GM19328 (cell line): ENCODE results near the gene BANP.
"Not testable (repeated sequence)": the region's sequence is repeated elsewhere in the genome, so short reads cannot be mapped to it uniquely, and the experiment has no call there.

ENCODE experiments used
- ATAC-seq: cut with Tn5 transposase; IDR thresholded peaks from one replicate; pipeline ENCODE4 v1.9.1; 2021; ENCODE audit warnings: mild to moderate bottlenecking, moderate library complexity; ENCODE audit not compliant: unreplicated experiment

The BANP gene

DNA sequence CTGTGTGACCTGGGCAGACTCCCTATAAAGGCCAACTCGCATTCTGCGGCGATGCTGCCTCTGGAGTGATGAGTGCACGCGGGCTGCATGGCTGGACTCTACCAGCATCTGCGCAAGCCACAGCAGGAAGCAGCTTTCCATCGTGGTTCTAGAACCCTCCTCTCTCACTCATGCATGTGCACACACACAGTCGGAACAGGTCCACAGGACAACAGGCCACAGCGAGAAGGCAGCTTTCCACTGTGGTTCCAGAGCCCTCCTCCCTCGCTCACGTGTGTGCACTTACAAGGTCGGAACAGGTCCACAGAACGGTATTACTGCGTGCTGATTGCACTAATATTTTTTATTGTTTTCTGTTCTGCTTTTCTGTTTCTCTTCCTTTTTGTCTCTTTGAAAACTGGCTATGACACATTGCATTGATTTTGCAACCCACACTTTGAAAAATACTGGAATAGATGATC is 92.9 kb downstream of the BANP start:
- ATAC-seq, result not testable (repeated sequence)

DNA sequence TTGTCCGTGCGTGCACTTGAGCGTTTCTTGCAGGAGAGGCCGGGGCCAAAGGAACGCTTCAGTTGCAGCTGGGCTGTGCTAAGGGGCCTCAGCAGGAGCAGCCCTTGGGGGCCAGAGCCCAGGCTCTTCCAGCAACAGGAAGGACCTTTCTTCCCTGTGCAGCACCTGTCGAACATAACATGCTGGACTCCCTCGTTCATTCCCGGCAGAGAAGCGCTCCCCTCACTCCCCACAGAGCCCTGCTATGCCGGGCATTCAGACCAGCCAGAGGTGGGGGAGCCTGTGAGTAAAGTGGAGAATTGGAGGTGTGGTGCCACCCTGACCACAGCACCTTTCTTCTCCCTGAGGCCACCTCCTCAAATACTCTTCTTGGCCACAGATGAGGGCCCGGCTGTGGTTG is 94.1 kb downstream of the BANP start:
- ATAC-seq, result not testable (repeated sequence)

DNA sequence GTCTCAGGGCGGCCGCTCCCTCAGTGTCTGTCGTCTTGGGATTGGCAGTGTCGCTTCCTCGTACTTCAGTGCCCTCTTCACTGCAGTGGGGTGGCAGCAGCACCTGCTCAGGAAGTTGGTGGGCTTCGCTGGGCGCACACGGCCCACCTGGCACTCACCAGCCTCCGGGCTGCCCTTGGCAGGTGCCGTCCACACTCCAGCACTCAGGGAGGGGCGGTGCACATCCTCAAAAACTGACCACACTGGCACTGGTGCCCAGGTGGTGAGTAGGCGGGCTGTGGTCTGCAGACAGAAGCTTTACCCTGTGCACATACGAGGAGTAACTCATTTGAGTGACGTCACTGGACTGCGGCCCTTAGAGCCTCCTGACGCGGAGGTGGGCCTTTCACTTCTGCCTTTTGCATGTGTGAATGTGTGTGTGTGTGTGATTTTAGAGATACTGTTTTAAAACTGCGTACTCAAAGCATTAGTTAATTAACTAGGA is 94.6 kb downstream of the BANP start:
- ATAC-seq, result peak; percentile 56

DNA sequence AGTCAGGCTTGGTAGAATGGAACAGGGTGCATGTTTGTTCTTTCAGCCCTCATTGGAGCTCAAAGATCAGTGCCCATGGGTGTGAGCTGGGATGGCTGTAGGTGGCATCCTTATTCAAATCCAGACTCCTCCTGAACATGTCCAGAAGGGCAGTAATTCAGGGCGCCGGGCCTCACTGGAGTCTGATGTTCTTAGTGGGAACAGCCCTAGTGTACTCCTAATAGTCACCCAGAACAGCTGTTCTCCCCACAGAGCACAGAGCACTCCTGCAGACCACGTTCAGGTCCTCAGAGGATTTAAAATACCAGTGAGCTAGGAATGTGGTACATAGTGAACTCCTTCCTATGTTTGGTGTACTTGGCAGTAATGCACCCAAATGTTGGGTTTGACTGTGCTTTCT is 96.2 kb downstream of the BANP start:
- ATAC-seq, result no peak

DNA sequence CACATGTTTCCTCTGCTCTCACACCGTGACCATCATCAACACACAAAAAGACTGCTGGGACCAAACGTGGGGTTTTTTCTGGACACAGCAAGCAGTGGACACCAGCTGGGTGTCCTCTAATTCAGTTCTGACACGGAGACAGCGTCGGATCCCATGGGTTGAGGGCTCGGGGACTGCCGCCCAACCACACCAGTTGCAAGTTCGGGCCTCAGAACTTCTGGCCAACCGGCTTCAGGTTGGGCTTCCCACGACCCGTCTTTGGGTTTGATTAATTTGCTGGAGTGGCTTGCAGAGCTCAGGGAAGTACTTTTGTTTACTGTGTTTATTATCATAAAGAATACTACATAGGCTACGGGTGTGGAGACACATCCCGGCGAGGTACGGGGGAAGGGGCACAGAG is 97.8 kb downstream of the BANP start:
- ATAC-seq, result no peak

DNA sequence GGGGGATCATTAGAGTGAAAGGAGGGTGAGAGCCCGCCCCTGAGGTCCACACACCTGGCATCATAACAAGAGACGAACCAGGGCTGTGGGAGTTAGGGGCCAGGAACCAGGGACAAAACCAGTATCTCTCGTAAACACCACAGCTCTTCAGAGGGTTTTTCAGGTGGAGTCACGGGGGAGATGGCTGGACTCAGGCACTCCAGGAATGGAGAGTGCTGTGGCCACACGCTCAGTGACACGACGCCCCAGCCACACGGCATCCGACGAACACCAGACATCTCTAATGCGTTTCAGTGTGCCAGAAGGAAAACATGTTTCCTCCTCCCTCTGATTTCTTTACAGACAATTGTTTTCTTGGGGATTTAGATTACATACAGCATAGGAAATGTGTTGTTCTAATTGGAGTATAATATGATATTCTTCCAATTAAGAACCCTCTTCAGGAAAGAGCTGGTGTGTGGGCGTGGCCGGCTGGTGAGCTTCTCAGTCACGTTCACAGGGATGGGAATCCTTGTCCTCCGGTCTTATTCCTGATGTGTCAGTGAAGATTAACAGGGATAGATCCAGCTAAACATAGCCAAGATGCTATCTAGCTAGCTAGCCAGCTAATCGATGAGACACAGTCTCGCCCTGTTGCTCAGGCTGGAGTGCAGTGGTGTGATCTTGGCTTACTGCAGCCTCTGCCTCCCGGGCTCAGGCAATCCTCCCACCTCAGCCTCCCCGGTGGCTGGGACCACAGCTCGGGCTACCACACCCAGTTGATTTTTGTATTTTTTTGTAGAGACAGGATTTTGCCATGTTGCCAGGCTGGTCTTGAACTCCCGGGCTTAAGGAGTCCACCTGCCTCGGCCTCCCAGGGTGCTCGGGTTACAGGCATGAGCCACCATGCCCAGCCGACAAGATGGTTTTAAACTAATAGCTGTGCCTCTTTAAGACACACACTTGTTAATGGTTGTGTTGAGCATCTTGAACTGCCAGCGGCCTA is 98.6 kb downstream of the BANP start:
- no peak for ATAC-seq

DNA sequence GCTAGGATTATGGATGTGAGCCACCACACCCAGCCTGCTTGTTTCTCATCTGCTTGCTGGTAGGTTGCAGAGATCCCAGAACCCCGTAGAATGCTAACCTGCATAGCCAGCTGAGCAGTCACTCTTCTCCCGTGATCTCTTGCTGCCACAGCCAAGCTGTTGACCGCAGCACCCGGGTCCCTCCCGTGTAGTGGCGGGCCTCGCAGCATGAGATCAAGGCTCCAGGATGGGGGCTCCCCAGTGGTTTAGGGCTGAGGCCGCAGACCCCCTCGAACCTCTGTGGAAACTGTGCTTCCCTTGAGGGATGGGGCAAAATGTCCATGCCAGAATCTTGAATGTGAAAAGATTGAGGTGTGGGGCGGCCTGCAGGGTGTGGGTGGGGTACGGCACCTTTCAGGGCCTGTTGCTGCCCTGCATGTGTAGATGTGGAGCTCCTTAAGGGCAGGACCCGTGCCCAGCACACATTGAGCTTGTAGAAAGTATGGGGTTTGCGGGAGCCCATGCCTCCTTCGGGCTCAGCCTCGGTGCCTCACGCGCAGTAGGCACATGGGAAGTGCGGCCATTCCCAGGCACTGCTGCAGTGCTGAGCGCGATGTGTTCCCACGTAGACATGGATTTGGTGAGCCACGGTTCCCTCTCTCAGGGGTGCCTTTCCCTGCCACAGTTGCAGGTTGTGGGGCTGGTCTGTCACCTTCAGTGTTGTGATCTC is 99.9 kb downstream of the BANP start:
- no peak for ATAC-seq

DNA sequence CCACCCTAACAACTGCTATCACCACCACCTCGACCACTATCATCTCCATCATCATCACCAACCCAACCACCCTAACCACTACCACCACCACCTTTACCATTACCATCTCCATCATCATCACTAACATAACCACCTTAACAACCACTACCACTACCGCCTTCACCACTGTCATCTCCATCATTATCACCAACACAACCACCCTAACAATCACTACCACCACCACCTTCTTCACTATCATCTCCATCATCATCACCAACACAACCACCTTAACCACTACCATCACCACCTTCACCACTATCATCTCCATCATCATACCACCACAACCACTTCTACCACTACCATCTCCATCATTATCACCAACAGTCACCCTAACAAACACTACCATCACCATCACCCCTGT is 101.4 kb downstream of the BANP start:
- no peak for ATAC-seq

DNA sequence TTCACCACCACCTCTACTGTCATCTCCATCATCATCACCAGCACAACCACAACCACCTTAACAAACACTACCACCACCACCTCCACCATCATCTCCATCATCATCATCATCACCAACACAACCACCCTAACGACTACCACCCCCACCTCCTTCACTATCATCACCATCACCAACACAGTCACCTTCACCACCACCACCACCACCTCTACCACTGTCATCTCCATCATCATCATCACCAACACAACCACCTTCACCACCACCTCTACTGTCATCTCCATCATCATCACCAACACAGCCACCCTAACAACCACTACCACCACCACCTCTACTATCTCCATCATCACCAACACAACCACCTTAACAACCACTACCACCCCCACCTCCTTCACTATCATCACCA is 102.2 kb downstream of the BANP start:
- not testable (repeated sequence) for ATAC-seq

DNA sequence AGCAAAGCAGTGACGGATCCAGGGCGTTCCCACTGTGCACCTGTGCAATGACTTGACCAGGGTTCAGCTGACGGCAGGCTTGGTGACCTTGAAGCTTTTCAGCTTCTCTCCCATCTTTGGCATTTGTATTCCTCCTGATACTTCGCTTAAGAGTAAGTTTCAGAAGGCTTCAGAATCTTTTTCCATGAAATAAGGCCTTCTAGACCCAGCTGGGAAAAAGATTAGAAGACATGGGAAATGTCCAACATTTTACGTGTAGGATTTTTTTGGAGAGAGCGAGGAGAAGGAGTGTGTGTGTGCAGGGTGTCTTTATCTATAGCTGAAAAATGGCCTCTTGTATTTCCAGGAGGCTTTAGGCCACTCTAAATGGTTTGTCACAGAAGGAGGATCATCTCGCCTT is 104.1 kb downstream of the BANP start:
- no peak for ATAC-seq

DNA sequence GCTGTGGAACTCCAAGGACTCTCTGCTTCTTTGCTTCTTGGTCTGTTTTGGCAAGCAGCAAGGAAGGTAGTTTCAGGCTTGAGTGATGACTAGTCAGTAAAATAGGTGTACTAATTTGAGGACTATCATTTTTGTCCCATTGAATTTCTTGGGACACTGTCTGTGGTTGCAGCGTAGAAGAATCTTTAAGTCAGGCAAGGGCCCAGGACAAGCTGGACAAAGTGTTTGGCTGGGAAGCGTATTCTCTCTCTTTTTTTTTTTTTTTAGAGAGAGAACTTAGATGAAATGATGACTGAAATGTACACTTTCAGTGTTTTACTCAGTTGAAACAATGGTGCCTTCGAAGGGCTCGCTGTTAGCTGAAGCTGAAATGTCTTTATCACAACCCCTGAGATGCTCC is 105.0 kb downstream of the BANP start:
- ATAC-seq, result no peak

DNA sequence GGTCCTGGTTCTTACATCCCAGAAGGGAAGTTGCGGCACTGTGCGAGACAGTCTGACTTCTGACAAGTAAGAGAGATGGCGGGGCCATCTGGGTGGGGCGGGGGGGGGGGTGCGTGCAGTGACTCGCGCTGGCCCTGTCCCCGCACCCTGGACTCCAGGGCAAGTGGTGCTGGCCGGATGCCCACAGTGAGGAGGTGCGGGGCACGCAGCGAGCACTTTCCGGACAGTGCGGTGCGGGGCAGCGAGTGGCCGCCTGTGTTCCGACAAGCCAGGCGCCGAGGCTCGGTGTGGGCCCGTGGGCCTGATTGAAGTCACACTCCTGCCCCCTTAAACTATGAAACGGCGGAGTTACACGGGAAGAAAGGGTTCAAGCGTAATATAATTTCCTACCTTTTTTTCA is 106.4 kb downstream of the BANP start:
- ATAC-seq, result no peak

DNA sequence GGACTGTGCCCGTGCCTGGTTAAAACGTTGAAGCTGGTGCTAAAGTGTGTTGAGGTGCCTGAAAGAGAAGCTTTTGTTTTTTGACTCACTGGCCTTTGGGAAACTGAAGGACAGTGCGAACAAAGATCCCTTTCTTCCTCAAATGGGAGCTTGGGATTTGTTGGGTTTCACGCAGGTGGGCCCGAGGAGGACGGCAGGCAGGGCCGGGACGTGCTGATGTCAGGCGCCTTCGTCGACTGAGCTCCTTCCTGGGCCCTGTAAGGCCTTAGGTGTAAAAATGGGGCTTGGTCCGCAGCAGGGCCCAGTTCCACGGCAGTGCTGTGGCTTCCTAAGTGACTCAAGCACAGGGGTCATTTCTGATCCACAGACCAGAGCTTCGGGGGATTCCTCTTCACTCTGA is 106.9 kb downstream of the BANP start:
- ATAC-seq, result no peak

DNA sequence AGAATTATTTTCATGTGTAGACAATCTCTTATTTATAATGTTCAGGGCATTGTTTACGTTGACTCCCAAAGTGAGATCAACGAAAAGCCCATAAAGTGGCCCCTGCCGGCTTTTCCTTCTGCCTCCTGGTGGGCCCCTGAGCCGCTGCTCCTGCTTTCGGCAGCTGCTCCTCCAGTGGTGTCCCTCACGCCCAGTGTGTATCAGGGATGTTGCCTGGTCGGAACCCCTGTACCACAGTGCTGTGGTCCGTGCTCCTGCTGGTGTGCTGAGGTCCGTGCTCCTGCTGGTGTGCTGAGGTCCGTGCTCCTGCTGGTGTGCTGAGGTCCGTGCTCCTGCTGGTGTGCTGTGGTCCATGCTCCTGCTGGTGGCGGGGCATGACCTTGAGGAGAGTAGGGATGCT is 107.6 kb downstream of the BANP start:
- no peak for ATAC-seq

DNA sequence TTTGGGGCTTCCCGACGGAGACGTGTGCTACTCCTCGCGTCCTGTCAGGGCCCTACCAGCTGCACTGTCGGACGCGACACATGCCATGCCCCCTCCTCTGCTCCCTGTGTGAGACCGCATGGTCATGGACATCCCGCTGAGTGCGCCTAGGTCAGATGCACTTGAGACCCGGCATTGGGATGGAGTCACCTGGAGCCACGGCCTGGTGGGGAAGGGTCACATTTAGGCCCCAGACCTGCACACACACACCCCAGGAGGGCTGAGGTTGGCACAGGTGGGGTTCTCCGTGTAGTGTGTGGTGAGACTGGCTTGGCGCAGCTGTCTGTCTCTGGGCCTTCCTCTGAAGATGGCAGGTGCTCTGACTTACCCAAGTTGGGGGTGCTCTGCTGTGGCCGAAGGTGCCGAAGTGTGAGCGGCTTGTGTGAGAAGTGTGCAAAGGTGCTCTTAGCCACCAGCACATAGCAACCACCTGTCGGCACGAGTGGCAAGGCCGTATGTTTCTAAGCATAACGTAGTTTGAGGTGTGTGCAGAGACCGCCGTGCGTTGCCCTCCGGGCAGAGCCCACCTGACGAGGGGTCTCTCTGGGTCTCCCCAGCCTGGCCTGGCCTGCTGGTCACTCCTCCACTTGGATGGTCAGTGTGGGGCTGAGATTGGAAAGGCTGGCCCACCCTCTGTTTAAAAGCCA is 108.6 kb downstream of the BANP start:
- no peak for ATAC-seq

DNA sequence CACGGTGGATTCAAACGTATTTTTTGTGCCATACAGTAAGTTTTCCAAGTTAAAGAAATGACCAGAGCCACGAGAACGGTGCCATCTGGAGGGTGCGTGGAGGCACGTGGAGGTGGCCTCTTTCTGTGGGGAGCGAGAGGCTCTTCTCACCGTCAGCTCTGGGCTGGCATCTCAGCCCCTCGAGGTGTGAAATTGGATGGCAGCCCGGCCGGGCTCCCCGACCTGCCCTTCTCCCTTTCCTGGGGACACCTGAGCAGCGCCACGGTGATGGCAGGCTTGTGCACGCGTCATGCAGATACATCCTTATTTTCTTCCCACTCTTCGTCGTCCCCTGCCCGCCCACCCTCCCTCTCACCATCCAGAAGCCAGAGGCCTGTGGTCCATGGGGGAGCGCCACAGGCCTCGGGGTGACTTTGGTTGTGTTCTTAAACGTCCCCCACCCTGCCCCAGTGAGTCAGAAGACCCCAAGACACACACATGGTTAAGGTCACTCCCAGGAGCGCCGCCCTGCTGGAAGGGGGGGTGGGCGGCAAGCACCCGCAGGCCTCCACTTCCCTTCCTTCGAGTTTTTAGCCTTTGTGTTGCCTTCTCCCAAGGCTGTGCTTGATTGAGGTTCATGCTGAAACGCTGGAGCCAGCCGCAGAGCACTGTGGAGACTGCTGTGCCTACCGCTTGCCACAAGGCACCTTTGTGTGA is 109.4 kb downstream of the BANP start:
- ATAC-seq, result no peak

DNA sequence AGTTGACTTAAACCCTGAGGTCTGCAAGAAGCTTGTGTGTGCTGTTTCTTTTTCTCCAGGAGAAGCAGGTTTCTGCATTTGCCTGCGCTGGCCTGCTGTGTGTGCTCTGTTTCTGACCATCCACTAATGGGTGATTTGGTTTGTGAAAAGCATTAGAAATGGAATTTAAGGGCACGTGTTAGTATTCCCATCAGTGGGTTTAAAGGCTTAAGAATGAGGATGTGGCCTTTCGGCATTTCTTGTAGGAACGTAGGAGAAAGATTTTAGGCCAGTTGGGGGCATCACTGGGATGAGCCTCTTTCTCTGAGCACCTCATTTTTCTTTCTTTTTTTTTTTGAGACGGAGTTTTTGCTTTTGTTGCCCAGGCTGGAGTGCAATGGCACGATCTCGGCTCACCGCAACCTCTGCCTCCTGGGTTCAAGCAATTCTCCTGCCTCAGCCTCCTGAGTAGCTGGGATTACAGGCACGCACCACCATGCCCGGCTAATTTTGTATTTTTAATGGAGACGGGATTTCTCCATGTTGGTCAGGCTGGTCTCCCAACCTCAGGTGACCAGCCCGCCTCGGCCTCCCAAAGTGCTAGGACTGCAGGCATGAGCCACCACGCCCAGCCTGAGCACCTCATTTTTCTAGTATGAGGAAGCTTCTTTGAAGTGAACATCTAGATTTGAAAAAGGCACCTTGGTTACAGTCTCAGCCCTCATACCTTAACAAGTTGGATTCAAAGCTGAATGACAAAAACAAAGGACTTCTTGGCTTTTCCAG is 110.3 kb downstream of the BANP start:
- no peak for ATAC-seq

DNA sequence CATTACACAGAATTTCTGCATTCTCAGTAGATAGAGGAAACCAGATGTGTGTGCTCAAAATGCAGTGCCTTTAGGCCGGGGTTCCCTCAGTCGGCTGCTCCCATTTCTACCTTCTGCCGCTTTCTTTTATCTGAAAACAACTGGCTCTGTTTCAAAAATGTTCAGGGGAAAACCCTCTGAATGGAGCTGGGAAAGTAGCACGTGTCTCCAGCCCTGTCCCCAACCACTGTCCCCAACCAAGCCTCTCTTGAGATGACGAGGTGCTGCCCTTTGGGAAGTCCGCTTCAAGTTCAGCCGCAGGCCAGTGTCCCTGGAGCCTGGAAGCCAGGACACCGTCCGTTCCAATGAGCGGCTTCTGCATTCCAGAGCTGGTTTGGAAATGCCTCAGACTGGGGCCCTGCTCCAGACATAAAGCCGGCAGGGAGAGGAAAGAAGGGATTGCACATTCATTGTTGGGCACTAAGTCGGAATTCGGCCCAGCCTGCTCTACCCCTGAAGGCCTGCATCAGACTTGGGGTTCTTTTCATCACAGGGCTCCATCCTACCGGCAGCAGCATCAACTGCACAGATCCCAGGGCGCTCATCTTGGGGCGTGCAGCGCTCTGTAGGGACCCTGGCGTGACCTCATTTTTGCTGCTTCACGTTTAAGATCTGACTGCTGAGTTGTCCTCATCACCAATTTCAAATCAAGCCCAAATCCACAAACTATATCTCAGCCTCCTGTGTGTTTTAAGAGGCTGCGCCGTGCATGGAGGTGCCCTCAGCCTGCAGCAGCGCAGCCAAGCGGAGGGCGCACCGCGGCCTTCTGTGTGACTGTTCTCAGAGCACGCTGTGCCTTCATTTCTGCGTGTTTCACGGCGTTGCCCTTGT is 111.3 kb downstream of the BANP start:
- ATAC-seq, result no peak

DNA sequence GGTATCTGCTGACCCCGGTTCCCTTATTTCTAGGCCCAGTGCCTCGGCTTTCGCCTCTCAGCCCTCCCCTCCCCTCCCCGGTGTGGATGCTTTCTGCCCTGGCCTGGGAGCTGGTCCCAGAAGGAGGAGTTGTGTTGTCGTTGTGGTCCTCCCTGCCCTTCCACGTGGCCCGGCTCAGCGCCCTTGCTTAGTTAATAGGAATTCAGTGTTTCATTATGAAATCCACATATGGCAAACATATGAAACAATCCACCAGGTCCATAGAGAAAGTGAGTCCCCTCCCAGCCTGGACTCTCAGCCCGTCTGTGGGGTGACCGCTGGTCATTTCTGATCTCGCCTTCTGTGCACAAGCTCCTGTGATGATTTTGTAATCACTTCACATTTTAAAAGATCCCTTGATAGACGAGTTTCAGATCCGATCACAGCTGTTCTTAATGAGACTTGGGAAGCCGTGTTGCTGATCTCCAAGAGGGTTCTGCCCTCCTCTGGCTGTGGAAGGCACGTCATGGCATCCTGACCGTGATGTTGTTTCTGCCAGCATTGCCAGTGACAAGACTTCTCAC is 112.1 kb downstream of the BANP start:
- ATAC-seq, result no peak
